ENCODE data around the gene SPATA25.

GRCh38 chr20:45917790-45918141, 30.3 kb upstream of the SPATA25 start:
- TF ChIP-seq CTCF (conservative IDR thresholded peaks at IDR 0.05; ENCODE audit: low read depth, low read length): no peak
- no peak for TF ChIP-seq EZH2 (IDR thresholded peaks at IDR 0.05; ENCODE audit: low read length, unreplicated experiment)
- TF ChIP-seq EZH2phosphoT487 (IDR thresholded peaks at IDR 0.05; ENCODE audit: borderline replicate concordance, low read length): no peak
